UCSD-AML1 (cell line): ENCODE data around the gene OGT.
"Not testable (repeated sequence)": the region's sequence is repeated elsewhere in the genome, so short reads cannot be mapped to it uniquely, and the experiment has no call there.

ENCODE experiments used
- DNase-seq: peaks from one replicate; lab custom pipeline; 2025; ENCODE audit not compliant: unreplicated experiment; lab: John Stamatoyannopoulos, UW

The OGT gene

GRCh38 chrX:71537743-71538142 lies 4.8 kb downstream of the OGT start:
- no peak for DNase-seq

- no peak for DNase-seq
Measured at GRCh38 chrX:71540801-71541200, 7.9 kb downstream of the OGT start.

DNA sequence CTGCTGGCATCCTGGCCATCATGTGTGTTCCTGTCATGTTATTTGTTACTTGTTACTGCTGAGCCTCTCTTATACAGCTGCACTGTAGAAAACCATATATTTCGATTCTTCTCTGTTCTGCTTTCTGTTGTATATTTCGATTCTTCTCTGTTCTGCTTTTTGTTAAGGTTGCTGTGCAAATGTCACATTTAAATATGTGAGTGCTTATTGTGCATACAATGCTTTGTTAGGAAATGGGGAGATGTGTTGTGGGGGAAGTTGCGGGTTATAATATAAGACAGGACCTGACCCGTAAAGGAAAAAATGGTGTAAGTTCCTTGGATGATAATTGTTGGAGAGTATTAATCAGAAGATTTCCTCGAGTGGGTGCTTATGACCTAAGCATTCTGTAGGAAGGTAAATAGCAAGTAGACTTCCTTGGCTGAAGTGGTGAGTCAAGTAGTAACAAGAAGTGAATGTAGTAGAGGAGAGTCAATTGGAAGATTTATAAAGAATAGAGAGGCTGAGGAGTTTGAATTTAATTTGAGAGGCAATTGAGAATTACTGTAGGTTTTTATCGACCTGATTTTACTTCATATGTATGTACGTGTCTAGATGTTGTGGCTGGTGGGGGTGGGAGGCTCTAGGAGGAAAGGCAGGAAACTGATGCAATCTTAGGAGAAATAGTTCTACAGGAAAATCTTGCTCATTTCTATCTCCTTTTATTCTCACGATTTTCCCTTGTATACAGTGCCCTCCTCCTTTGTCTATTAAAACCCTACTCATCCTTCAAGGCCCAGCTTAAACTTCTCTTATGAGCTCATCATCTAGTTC lies 8.5 kb downstream of the OGT start:
- no peak for DNase-seq

DNA sequence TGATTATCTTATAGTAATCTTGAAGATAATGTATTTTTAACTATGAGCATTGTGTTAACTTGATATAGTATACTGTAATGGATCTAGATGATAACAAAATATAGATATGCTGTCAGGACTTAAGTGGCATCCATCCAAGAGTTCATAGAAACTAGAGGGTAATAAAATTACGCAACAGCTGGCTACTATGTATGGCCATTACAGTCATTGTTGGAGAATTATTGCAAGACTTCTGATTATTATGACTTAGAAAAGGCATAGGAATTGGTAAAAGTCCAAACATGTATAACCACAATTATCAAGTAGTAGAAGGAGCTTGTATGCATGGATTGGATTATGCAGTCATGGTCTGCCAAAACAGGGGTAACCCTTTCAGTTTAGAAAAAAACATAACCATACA lies 9.5 kb downstream of the OGT start:
- DNase-seq, result no peak

DNA sequence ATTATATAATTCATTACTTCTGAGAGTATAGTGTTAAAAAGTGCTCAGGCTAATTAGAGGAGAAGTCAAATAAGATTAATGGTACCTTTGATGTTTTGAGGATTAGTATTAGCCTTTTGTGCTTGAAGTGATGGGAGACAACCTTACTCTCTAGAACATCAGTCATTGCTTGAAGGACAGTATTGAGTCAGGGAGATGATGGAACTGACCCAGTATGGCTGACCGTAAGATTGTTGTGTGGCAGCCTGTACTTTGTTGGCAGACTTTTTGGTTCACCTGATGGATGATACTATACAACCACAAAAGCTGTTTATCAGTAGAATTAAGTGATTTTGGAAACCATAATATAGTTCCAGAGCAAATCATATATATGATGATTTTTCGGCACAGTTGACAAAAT lies 9.9 kb downstream of the OGT start:
- no peak for DNase-seq

DNA sequence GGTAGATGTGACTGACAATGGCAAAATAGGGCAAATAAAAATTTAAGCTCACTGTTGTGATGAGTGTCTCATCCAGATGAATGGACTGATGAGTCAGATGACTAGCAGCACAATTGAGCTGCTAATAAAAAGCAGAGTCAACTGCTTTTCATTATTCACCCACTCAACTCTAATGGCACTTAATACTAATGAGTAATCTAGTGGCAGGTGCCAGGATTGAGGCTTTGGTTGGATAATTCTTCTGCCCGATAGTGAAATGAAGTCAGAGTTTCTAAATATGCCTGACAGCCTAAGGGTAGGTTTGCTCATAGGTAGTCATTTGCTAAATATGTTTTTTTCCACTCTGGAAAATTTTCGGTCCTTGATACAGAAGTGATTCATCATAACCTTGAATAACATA lies 10.4 kb downstream of the OGT start:
- no peak for DNase-seq

DNA sequence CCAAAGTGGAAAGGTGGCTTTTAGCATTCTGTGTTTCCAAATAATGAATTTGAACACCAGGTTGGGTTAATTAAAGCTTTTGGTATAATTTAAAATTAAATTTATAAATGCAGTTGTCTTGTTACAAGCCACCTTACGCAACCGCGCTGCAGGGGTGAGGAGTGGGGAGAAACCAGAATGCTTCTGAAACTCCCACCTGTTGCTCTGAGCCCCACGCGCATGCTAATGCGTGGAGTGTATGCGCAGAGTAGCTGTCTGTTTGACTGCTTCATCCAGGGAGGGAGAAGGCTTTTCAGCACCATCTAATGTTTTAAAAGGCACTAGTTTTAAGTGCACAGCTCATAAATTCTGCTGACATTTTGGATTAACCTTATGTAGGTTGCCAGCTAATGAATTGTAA lies 12.5 kb downstream of the OGT start:
- DNase-seq, result no peak

- no peak for DNase-seq
Measured at GRCh38 chrX:71546879-71547278, 14.0 kb downstream of the OGT start.

GRCh38 chrX:71547339-71547738 lies 14.4 kb downstream of the OGT start:
- DNase-seq, result no peak

DNA sequence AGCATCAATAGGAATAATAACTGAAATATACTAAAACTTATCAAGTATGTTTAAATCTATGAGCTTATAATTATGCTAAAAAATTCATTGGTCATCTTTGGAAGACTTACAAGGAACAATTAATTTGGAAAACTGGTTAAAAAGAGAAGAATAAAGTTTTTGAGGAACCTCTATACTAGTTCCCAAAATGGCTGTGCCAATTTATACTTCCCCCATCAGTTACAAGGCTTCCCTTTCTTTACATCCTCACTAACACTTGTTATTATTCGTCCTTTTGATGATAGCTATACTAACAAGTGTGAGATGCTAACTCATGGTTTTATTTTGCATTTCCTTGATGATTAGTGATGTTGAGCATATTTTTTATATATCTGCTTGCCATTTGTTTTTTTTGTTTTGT lies 17.1 kb downstream of the OGT start:
- no peak for DNase-seq

DNA sequence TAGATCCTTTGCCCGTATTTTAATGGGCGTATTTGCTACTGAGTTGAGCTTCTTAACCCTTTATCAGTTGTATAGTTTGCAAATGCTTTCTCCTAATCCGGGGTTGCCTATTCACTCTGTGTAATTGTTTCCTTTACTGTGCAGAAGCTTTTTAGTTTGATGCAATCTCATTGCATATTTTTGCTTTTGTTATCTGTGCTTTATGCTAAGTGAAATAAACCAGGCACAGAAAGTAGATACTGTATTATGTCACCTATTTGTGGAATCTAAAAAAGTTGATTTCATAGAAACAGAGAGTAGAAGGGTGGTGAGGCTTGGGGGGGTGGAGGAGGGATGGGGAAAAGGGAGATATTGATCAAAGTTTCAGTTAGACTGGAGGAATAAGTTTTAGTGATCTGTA lies 17.7 kb downstream of the OGT start:
- no peak for DNase-seq

- no peak for DNase-seq
Measured at GRCh38 chrX:71556036-71556435, 23.1 kb downstream of the OGT start.

- DNase-seq, result no peak
Measured at GRCh38 chrX:71558920-71559319, 26.0 kb downstream of the OGT start.

DNA sequence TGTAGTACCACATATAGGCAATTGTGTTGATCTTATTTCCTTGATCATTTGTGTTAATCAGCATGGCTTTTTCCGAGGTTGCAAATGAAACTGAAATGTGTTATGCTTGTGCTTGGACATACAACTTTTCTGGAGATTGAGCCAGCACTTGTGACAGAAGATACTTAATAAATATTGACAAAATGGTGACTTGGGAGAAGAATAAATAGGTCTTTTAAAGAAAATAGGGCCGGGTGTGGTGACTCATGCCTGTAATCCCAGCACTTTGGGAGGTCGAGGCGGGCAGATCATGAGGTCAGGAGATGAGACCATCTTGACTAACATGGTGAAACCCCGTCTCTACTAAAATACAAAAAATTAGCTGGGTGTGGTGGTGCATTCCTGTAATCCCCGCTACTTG lies 26.9 kb downstream of the OGT start:
- not testable (repeated sequence) for DNase-seq

- no peak for DNase-seq
Measured at GRCh38 chrX:71563921-71564320, 31.0 kb downstream of the OGT start.

GRCh38 chrX:71565474-71566041 lies 32.7 kb downstream of the OGT start:
- no peak for DNase-seq

DNA sequence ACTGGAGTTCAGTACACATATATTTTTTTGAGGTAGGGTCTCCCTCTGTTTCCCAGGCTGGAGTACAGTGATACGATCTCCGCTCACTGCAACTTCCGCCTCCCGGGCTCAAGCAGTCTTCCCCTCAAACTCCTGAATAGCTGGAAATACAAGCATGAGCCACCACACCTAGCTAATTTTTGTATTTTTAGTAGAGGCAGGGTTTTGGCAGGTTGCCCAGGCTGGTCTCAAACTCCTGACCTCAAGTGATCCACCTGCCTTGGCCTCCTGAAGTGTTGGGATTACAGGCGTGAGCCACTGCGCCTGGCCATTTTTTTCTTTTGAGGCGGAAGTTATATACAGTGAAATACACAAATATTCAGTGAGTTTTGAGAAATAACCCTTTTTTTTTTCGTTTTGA lies 38.5 kb downstream of the OGT start:
- not testable (repeated sequence) for DNase-seq

DNA sequence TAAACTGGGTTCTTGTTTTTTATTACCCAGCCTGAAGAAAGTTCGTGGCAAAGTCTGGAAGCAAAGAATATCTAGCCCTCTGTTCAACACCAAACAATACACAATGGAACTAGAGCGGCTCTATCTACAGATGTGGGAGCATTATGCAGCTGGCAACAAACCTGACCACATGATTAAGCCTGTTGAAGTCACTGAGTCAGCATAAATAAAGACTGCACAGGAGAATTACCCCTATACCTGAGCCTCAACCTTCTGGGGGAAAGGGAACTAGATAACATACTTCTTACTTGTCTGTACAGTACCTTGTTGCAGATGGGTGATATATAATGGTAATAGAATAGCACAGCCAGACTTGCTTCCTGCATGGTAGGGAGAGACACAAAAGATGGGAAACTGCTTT lies 40.7 kb downstream of the OGT start:
- no peak for DNase-seq

- no peak for DNase-seq
Measured at GRCh38 chrX:71577682-71578081, 44.8 kb downstream of the OGT start.

DNA sequence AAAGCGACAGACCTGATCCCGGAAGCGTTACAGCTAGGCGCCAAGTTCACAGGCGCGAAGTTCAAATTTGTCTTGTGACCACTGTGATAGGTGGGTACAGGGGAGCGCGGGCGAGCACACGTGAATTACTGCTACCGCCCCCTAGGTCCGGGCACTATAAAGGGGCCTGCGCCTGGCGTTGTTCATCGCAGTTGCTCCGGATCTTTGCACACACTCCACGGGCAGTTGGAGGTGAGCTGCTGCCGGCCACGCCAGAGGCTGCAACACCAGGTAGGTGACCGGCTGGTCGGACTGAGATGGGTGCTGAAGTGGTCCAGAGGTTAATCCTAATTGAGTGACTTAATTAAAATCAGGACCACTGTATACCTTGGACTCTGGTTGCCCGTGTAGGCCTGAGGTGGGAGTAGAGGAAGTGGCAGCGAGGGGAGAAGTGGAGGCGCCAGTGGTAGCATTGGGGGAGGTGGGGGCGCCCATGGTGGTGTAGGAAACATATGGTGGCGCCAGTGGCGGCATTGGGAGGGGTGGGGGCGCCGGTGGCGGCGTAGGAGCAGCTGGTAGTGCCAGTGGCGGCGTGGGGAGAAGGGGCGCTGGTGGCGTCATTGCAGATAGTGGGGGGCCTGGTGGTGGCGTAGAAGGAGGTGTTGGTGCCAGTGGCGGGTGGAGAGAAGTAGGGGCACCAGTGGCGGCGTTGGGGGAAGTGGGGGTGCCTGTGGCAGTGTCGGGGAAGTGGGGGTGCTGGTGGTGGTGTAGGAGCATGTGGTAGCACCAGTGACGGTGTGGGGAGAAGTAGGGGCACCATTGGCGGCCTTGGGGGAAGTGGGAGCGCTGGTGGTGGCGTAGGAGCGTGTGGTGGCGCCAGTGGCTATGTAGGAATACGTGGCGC lies 45.6 kb downstream of the OGT start, which contains the start of gene GCNA:
TSS of gene GCNA (plus strand) at position 185 of the 883 bp plus-strand sequence. CDS start 2,385 bp downstream, outside the sequence.
- no peak for DNase-seq

GRCh38 chrX:71579136-71579989 lies 46.5 kb downstream of the OGT start:
- no peak for DNase-seq
